ENCODE measurements around the gene GKN2.

Gene GKN2

GRCh38 chr2:68932402-68932801 is 20.3 kb downstream of the GKN2 start:
- no peaks in the 10 kb centered on the region for H3K36me3 ChIP-seq (ENCODE audit: control insufficient read depth, insufficient read depth, low read length)
- no peak overlapping the region for H3K4me3 ChIP-seq (ENCODE audit: low read length)
- H3K27ac ChIP-seq (ENCODE audit: low read depth, low read length): no peak overlapping the region
- no peaks in the 10 kb centered on the region for H3K27me3 ChIP-seq (ENCODE audit: control insufficient read depth, insufficient read depth, low read length)
- no peak overlapping the region for H3K9ac ChIP-seq (ENCODE audit: low read length)
- H3K4me1 ChIP-seq (ENCODE audit: control insufficient read depth, insufficient read depth, low read length): no peaks in the 10 kb centered on the region

DNA sequence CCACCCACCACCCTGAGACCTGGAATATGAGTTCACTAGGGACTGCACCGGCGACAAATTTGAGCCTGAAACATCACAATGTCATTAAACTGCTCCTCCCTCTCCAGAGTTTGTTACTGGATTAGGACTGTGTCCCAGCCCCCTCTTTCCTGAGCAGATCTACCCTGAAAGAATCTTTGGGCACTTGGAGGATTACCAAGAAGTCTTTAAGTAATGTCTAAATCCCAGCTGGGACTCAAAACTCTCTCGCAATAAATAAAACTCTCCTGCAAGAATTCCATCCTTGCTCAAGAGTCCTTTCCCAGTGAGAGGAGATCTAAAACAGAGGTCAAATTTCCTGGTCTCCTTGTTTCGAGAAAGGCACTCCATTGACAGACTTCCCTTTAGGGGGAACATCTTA is 20.9 kb downstream of the GKN2 start:
- no peak overlapping the region for H3K9ac ChIP-seq (ENCODE audit: low read length)

DNA sequence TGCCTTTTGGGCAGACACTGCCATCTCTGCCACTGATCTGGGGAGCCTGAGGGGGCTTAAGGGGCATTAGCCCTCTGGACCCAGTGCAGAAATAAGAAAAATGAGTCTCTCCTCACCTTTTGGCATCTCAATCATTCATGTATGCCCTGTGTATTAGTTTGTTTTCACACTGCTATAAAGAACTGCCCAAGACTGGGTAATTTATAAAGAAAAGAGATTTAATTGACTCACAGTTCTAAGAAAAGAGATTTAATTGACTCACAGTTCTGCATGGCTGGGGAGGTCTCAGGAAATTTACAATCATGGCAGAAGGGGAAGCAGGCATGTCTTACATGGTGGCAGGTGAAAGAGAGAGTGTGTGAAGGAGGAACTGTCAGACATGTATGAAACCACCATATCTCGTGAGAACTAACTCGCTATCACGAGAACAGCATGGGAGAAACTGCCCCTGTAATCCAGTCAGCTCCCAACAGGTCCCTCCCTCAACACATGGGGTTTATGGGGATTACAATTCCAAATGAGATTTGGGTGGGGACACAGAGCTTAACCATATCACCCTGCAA is 21.5 kb downstream of the GKN2 start:
- H3K4me1 ChIP-seq (ENCODE audit: control insufficient read depth, insufficient read depth, low read length): no peaks in the 10 kb centered on the region
- no peaks in the 10 kb centered on the region for H3K36me3 ChIP-seq (ENCODE audit: control insufficient read depth, insufficient read depth, low read length)
- no peak overlapping the region for H3K27ac ChIP-seq (ENCODE audit: low read depth, low read length)
- no peak overlapping the region for H3K9ac ChIP-seq (ENCODE audit: low read length)
- no peak overlapping the region for H3K4me3 ChIP-seq (ENCODE audit: low read length)
- no peaks in the 10 kb centered on the region for H3K27me3 ChIP-seq (ENCODE audit: control insufficient read depth, insufficient read depth, low read length)

More for the DNA sequence above, 20.9 kb downstream of the GKN2 start:
- H3K36me3 ChIP-seq (ENCODE audit: control insufficient read depth, insufficient read depth, low read length): no peaks in the 10 kb centered on the region
- H3K4me3 ChIP-seq (ENCODE audit: low read length): no peak overlapping the region
- H3K27me3 ChIP-seq (ENCODE audit: control insufficient read depth, insufficient read depth, low read length): no peaks in the 10 kb centered on the region
- H3K27ac ChIP-seq (ENCODE audit: low read depth, low read length): no peak overlapping the region
- H3K4me1 ChIP-seq (ENCODE audit: control insufficient read depth, insufficient read depth, low read length): no peaks in the 10 kb centered on the region

DNA sequence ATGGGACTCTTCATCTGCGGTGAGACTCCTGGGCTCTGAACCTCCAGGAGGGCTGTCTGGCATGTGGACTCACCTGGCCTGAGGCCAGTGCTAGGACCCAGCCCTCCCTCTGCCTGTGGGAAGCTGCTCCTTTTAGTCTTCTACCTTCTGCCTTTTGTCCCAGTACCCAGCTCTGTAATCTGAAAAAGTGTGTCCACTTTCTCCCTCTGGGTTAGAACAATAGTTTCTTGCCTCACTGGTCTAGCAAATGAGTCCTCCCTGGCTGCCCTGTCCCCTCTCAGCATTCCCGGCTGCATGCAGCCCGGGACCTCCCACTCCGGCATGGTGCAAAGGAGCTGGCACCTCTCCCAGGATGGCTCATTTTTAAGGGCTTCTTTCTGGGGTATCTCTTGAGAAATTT is 25.9 kb downstream of the GKN2 start:
- Histone ChIP-seq H3K36me3 (ENCODE audit: control insufficient read depth, insufficient read depth, low read length) (no peaks in the 10 kb centered on the region), H3K27me3 (ENCODE audit: control insufficient read depth, insufficient read depth, low read length) (no peaks in the 10 kb centered on the region), H3K27ac (ENCODE audit: low read depth, low read length) (no peak overlapping the region), H3K4me1 (ENCODE audit: control insufficient read depth, insufficient read depth, low read length) (no peaks in the 10 kb centered on the region), H3K4me3 (ENCODE audit: low read length) (no peak overlapping the region), H3K9ac (ENCODE audit: low read length) (no peak overlapping the region)

DNA sequence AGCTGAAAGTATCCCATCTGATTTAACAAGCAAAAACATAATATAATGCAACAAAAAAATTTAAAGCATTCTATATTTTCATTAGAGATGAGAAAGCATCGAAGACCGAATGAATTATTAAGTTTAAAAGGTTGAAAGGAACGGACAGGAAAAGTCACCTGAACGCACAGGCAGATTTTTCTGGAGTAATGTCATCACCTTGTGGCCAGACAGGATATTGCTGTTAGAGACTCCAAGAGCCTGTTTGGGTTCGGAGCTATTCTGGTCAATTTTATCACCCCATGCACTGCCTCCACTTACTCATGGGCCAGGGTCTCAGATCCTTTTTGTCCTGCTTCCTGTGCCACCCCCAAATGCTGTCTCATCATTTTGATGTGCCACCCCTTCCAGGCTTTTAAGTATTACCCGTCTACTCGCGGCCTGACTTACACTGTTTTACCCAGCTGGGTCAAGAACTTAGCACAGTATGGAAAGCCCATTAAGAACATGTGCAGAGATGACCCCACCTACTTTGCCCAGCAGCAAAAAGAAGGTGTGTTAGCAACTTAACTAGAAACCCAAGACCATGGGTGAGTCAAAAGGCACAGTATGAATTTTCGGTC is 27.3 kb downstream of the GKN2 start:
- H3K36me3 ChIP-seq (ENCODE audit: control insufficient read depth, insufficient read depth, low read length): no peaks in the 10 kb centered on the region
- H3K27me3 ChIP-seq (ENCODE audit: control insufficient read depth, insufficient read depth, low read length): no peaks in the 10 kb centered on the region
- no peaks in the 10 kb centered on the region for H3K4me1 ChIP-seq (ENCODE audit: control insufficient read depth, insufficient read depth, low read length)
- H3K4me3 ChIP-seq (ENCODE audit: low read length): no peak overlapping the region
- H3K9ac ChIP-seq (ENCODE audit: low read length): no peak overlapping the region
- H3K27ac ChIP-seq (ENCODE audit: low read depth, low read length): no peak overlapping the region

GRCh38 chr2:68921646-68922045 is 31.0 kb downstream of the GKN2 start:
- Histone ChIP-seq H3K9ac (ENCODE audit: low read length) (no peak overlapping the region), H3K27ac (ENCODE audit: low read depth, low read length) (no peak overlapping the region), H3K36me3 (ENCODE audit: control insufficient read depth, insufficient read depth, low read length) (no peaks in the 10 kb centered on the region), H3K27me3 (ENCODE audit: control insufficient read depth, insufficient read depth, low read length) (no peaks in the 10 kb centered on the region), H3K4me3 (ENCODE audit: low read length) (no peak overlapping the region), H3K4me1 (ENCODE audit: control insufficient read depth, insufficient read depth, low read length) (no peaks in the 10 kb centered on the region)

DNA sequence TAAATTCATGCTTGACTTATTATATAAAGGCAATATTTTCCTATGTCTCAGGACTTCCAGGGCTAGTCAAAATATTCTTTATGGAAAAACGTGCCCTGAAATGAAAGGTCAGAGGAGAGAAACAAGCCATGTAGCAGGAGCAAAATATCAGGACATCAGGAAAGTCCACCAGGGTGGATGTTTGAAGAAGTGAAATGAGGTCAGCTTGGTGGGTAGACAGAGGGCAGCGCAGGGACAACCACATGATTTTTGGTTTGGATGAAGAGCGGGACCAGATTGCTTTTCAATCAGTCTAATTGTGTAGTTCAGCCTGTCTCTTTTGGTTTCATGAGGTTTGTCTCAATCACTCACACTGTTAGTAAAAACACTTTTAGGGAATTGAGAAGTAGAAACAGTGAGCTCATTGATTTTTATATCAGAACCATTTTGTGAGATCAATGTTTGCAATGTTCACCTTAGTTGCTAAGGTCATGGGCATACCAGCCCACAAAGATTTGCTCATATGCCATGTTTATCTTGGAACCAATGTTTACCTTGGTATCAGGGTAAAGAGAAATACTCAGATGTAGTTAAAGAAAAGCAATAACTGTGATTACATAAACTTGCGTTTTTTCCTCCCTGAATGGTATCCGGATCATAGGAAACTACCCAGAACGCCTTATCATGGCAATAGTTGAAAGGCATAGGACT is 32.1 kb downstream of the GKN2 start:
- Histone ChIP-seq H3K27ac (ENCODE audit: low read depth, low read length) (no peak overlapping the region), H3K9ac (ENCODE audit: low read length) (no peak overlapping the region), H3K27me3 (ENCODE audit: control insufficient read depth, insufficient read depth, low read length) (no peaks in the 10 kb centered on the region), H3K36me3 (ENCODE audit: control insufficient read depth, insufficient read depth, low read length) (no peaks in the 10 kb centered on the region), H3K4me3 (ENCODE audit: low read length) (no peak overlapping the region), H3K4me1 (ENCODE audit: control insufficient read depth, insufficient read depth, low read length) (no peaks in the 10 kb centered on the region)

DNA sequence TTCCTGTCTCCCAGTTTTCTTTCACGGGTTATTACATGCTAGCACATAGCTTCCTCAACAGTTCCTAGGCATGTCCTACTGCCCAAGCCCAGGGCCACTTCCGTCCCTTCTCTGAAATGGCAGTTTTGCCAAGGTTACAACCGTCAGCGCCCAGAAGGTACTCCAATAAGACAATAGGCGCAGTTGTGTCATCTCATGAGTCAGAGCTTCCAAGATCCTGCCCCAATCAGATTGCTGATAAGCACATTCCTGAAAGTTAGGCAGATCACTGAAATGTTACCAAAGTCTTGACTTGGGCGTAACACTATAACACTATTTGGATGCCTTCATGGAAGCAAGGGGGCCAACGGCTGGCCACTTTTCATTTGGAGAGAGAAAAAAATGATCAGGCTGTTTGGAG is 34.2 kb downstream of the GKN2 start:
- H3K27me3 ChIP-seq (ENCODE audit: control insufficient read depth, insufficient read depth, low read length): no peaks in the 10 kb centered on the region
- H3K27ac ChIP-seq (ENCODE audit: low read depth, low read length): no peak overlapping the region

GRCh38 chr2:68917034-68917718 is 35.5 kb downstream of the GKN2 start:
- Histone ChIP-seq H3K27ac (ENCODE audit: low read depth, low read length) (no peak overlapping the region), H3K36me3 (ENCODE audit: control insufficient read depth, insufficient read depth, low read length) (no peaks in the 10 kb centered on the region), H3K4me1 (ENCODE audit: control insufficient read depth, insufficient read depth, low read length) (no peaks in the 10 kb centered on the region), H3K27me3 (ENCODE audit: control insufficient read depth, insufficient read depth, low read length) (no peaks in the 10 kb centered on the region), H3K9ac (ENCODE audit: low read length) (no peak overlapping the region), H3K4me3 (ENCODE audit: low read length) (no peak overlapping the region)

More for the DNA sequence above, 34.2 kb downstream of the GKN2 start:
- H3K4me3 ChIP-seq (ENCODE audit: low read length): no peak overlapping the region
- no peak overlapping the region for H3K9ac ChIP-seq (ENCODE audit: low read length)
- H3K36me3 ChIP-seq (ENCODE audit: control insufficient read depth, insufficient read depth, low read length): no peaks in the 10 kb centered on the region
- no peaks in the 10 kb centered on the region for H3K4me1 ChIP-seq (ENCODE audit: control insufficient read depth, insufficient read depth, low read length)

DNA sequence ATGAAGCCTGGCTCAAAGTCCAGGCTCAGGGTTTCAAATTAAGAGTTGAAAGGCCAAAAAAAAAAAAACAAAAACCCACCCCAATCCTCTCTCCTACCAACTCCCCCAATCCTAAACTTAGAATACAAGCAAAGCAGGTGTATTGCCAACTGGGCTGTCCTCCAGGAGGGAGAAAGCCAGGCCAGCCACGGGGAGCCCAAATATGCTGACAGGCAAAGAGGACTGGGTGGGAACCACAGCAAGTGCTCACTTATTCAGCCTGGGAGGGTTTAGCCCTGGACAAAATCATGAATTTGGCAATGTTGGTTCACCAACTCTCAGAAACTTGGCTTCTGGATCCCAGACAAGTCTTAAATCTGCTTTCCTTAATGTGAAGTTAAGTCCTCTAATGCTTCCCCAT is 36.5 kb downstream of the GKN2 start:
- no peak overlapping the region for H3K27ac ChIP-seq (ENCODE audit: low read depth, low read length)
- no peak overlapping the region for H3K9ac ChIP-seq (ENCODE audit: low read length)
- no peak overlapping the region for H3K4me3 ChIP-seq (ENCODE audit: low read length)
- no peaks in the 10 kb centered on the region for H3K4me1 ChIP-seq (ENCODE audit: control insufficient read depth, insufficient read depth, low read length)
- H3K36me3 ChIP-seq (ENCODE audit: control insufficient read depth, insufficient read depth, low read length): no peaks in the 10 kb centered on the region
- no peaks in the 10 kb centered on the region for H3K27me3 ChIP-seq (ENCODE audit: control insufficient read depth, insufficient read depth, low read length)

DNA sequence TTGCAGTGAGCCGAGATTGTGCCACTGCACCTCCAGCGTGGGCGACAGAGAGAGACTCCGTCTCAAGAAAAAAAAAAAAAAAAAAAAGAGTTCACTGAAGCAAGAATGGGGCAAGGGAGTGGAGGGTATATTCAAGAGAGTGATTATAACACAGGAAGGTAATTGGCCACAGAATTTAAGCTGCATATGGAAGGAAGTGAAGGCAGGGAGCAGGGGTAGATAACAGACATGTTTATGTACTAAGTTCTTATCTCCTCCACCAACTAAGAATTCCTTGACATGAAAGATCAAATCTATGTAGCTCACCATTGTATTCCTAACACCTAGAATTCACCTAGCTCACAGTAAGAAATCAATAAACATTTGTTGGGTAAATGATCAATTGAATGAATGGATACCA is 37.3 kb downstream of the GKN2 start:
- H3K4me1 ChIP-seq (ENCODE audit: control insufficient read depth, insufficient read depth, low read length): no peaks in the 10 kb centered on the region
- H3K9ac ChIP-seq (ENCODE audit: low read length): no peak overlapping the region
- H3K36me3 ChIP-seq (ENCODE audit: control insufficient read depth, insufficient read depth, low read length): no peaks in the 10 kb centered on the region
- no peak overlapping the region for H3K4me3 ChIP-seq (ENCODE audit: low read length)
- no peak overlapping the region for H3K27ac ChIP-seq (ENCODE audit: low read depth, low read length)
- no peaks in the 10 kb centered on the region for H3K27me3 ChIP-seq (ENCODE audit: control insufficient read depth, insufficient read depth, low read length)

GRCh38 chr2:68913359-68913758 is 39.3 kb downstream of the GKN2 start:
- Histone ChIP-seq H3K4me1 (ENCODE audit: control insufficient read depth, insufficient read depth, low read length) (peaks cover 2% of the 10 kb centered on the region), H3K4me3 (ENCODE audit: low read length) (no peak overlapping the region), H3K27me3 (ENCODE audit: control insufficient read depth, insufficient read depth, low read length) (no peaks in the 10 kb centered on the region), H3K36me3 (ENCODE audit: control insufficient read depth, insufficient read depth, low read length) (no peaks in the 10 kb centered on the region), H3K27ac (ENCODE audit: low read depth, low read length) (no peak overlapping the region), H3K9ac (ENCODE audit: low read length) (no peak overlapping the region)
